ENCODE data around the gene DNAJC7.

GRCh38 chr17:42018339-42018738 is 1.1 kb upstream of the DNAJC7 start:
- no peak for TF ChIP-seq RAD21 (IDR thresholded peaks at IDR 0.05; ENCODE audit: low read depth)
- no peak for TF ChIP-seq YY1 (IDR thresholded peaks at IDR 0.05; ENCODE audit: low read depth)
- no peak for TF ChIP-seq ZBTB7A (IDR thresholded peaks at IDR 0.05; ENCODE audit: low read depth)
- no peak for TF ChIP-seq MAX (IDR thresholded peaks at IDR 0.05)
- TF ChIP-seq CEBPB (IDR thresholded peaks at IDR 0.05), result no peak
- TF ChIP-seq TAF1 (IDR thresholded peaks at IDR 0.05; ENCODE audit: low read depth), result no peak
- TF ChIP-seq EP300 (IDR thresholded peaks at IDR 0.05; ENCODE audit: borderline replicate concordance), result no peak
- TF ChIP-seq EGR1 (IDR thresholded peaks at IDR 0.05), result no peak
- no peak for TF ChIP-seq FOXM1 (IDR thresholded peaks at IDR 0.05; ENCODE audit: borderline replicate concordance, low read depth)

Data from Ishikawa (cell line).